Ascending aorta (tissue), 2 donors: ENCODE measurements around the gene ZNF337. TPM values are rescaled to one million over a fixed set of nuclear protein-coding genes. Genes with fewer than 3 reads are reported as not detected.

Experiments used
- DNase-seq, 2 donors: peaks; one replicate each; pipeline ENCODE4 v3.0.0-alpha.2; 2019; ENCODE audit warnings: low spot score in 2 of 2
- H3K27ac ChIP-seq, 2 donors: fragments of 200-600 bp; sonication (generic); one replicate each; pipeline ENCODE4 v1.5.1; 2016 to 2017; ENCODE audit warnings: mild to moderate bottlenecking in 1 of 2
- H3K27me3 ChIP-seq: fragments of 200-600 bp; sonication (generic); one replicate; pipeline ENCODE4 v1.5.1; 2017
- H3K36me3 ChIP-seq, 2 donors: fragments of 200-600 bp; sonication (generic); one replicate each; pipeline ENCODE4 v1.5.1; 2016
- H3K4me1 ChIP-seq, 2 donors: fragments of 200-600 bp; sonication (generic); one replicate each; pipeline ENCODE4 v1.5.1; 2016 to 2017; ENCODE audit warnings: mild to moderate bottlenecking in 1 of 2
- H3K4me3 ChIP-seq, 2 donors: fragments of 200-600 bp; sonication (generic); one replicate each; pipeline ENCODE4 v1.5.1; 2016 to 2017; ENCODE audit warnings: mild to moderate bottlenecking in 1 of 2
- H3K9me3 ChIP-seq, 2 donors: fragments of 200-600 bp; sonication (generic); one replicate each; pipeline ENCODE4 v1.5.1; 2016
- intact Hi-C: fragments of 100-400 bp; cut with DNase I; formaldehyde crosslinking; loops from one replicate; pipeline ENCODE4 v1.15.1; 2023
- total RNA-seq: library from RNA; depleted of rRNA; stranded (reverse); fragments of >200 nt; gene quantifications from one replicate; pipeline ENCODE4 v1.1.0, GENCODE V29; 2016
- TF ChIP-seq, protein P1 (sequence below), 3 experiments: fragments of 200-600 bp in 2 of 3; fragments of 450-650 bp in 1 of 3; sonication (generic) in 2 of 3; IDR thresholded peaks; one replicate each; pipeline ENCODE4 v1.5.1; 2016 to 2019; ENCODE audit warnings: antibody characterized with exemption in 3 of 3, mild to moderate bottlenecking in 1 of 3, moderate library complexity in 1 of 3

ZNF337 gene
- 3.4 TPM for total RNA-seq

DNA sequence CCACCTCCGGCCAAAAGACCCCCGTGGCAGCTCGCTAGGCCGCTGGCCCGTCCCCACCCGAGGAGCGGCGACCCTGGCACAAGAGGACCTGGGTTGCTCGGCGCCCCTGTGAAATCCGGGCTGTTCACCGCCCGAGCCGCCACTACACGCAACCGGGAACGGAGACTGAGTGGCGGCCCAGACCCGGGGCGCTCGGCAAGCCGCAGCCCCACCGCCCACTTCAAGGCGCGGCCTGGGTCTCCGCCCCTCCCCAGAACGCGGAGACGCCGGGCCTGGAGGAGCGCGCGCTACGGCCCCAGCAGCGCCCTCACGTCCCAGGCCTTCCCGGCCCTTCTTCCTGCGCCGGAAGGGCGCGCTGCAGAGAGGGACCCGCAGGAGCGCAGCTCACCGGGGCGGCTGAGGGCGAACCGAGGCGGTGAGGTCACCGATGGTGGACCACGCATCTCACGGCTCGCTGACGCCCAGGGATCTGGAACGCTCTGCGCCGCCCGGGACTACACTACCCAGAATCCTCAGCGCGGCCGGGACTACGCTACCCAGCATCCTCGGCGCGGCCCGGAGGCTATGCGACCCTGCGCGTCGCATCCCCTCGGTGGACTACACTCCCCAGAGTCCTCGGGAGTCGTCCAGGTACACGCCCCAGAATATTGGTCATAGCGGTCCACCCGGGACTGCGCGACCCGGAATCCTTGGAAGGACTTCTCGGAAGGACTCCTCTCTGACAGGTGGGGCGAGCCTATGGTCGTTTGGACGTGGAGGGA, at the start of gene ZNF337:
ZNF337 (minus strand) TSS at position 483 of the 761 bp plus-strand sequence. CDS start 10,436 bp downstream, outside the sequence.
- H3K36me3 ChIP-seq: no peaks in the 10 kb centered on the region
- TF ChIP-seq, protein P1, sequence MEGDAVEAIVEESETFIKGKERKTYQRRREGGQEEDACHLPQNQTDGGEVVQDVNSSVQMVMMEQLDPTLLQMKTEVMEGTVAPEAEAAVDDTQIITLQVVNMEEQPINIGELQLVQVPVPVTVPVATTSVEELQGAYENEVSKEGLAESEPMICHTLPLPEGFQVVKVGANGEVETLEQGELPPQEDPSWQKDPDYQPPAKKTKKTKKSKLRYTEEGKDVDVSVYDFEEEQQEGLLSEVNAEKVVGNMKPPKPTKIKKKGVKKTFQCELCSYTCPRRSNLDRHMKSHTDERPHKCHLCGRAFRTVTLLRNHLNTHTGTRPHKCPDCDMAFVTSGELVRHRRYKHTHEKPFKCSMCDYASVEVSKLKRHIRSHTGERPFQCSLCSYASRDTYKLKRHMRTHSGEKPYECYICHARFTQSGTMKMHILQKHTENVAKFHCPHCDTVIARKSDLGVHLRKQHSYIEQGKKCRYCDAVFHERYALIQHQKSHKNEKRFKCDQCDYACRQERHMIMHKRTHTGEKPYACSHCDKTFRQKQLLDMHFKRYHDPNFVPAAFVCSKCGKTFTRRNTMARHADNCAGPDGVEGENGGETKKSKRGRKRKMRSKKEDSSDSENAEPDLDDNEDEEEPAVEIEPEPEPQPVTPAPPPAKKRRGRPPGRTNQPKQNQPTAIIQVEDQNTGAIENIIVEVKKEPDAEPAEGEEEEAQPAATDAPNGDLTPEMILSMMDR (IDR thresholded peaks at IDR 0.05): peak in 2 of 3 experiments; percentile 27 to 31
- intact Hi-C loops: loop anchor here (1.0 to 10.0 kb wide), 7 partner anchors 73 to 704 kb away; partner anchors contain the start of genes ABHD12, APMAP and NINL

DNA sequence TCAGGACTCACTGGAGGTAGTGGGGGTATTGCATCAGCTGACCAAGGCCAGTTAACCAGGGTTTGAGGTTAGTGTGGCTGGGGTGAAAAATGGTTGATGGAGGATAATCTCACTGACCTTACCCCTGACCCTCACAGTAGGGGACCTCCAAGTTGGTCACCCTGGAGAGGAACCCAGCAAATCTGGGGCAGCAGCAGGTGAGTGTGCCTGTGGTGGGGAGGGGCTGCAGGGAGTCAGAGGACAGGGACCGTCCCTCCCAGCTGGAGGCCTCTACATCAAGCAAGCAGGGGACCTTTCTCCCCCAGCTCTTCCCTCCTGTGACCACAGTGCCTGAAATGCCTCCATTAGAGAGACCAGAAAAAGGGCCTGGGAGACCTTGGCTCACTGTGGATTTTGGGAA, 49.1 kb upstream of the ZNF337 start:
- DNase-seq: no peak
- Histone ChIP-seq H3K27ac (no peak overlapping the region), H3K36me3 (no peaks in the 10 kb centered on the region), H3K4me3 (no peak overlapping the region), H3K4me1 (no peaks in the 10 kb centered on the region), H3K27me3 (no peaks in the 10 kb centered on the region), H3K9me3 (no peaks in the 10 kb centered on the region)
- intact Hi-C loops: no loop called here
- TF ChIP-seq, protein P1 (IDR thresholded peaks at IDR 0.05): no peak

More for the DNA sequence above, at the start of gene ZNF337:
- peak; percentile 85 to 98 for DNase-seq
- Histone ChIP-seq H3K27me3 (no peaks in the 10 kb centered on the region), H3K4me3 (peak within 1 kb of the TSS; percentile 74 to 82), H3K9me3 (peaks cover 0 to 3% of the 10 kb centered on the region in 2 donors), H3K4me1 (peaks cover 4 to 9% of the 10 kb centered on the region in 2 donors), H3K27ac (peak within 1 kb of the TSS; percentile 92 to 93)

DNA sequence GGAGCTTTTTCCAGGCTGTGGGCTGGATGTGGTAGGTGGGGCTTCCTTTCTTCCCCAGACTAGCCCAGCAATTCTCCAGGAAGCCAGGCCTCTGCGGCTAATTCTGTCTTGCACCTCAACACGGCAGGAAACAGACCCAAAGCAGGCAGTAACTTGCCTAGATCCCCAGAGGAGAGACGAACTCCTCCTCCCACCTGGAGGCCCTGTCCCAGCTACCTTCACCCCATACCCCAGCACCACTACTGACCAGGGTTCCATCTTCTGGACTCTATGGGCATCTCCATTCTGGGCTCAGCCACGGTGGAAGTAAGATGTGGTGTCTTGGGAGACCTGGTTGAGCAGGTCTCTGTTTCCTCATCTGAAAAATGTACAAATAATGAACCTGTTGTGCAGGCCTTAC, 48.4 kb upstream of the ZNF337 start:
- H3K9me3 ChIP-seq: no peaks in the 10 kb centered on the region
- intact Hi-C loops: no loop called here
- no peak overlapping the region for H3K4me3 ChIP-seq
- H3K36me3 ChIP-seq: no peaks in the 10 kb centered on the region
- H3K4me1 ChIP-seq: no peaks in the 10 kb centered on the region
- TF ChIP-seq, protein P1 (IDR thresholded peaks at IDR 0.05): no peak
- H3K27ac ChIP-seq: no peak overlapping the region
- DNase-seq: no peak
- H3K27me3 ChIP-seq: no peaks in the 10 kb centered on the region

DNA sequence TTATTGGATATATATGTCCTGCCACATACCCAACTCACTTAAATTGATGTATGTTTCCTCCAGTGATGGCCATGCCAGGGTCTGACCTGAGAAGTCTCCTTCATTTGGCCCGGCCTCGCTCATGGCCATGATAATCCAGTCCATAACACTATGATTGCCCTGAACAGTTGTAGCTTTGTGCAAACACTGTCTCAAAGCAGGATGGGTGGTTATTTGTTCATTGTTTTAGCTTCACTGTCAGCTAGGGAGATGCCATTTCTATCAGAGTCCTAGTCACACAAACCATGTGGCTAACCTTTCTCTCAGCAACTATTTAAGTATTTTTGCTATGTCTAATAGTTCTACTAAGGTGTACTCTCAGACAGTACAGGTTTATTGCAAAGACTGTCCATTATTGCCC, 47.6 kb upstream of the ZNF337 start:
- no peaks in the 10 kb centered on the region for H3K27me3 ChIP-seq
- H3K9me3 ChIP-seq: no peaks in the 10 kb centered on the region
- TF ChIP-seq, protein P1 (IDR thresholded peaks at IDR 0.05): no peak
- no peak for DNase-seq
- no peaks in the 10 kb centered on the region for H3K36me3 ChIP-seq
- intact Hi-C loops: no loop called here
- H3K27ac ChIP-seq: no peak overlapping the region
- no peaks in the 10 kb centered on the region for H3K4me1 ChIP-seq
- no peak overlapping the region for H3K4me3 ChIP-seq

DNA sequence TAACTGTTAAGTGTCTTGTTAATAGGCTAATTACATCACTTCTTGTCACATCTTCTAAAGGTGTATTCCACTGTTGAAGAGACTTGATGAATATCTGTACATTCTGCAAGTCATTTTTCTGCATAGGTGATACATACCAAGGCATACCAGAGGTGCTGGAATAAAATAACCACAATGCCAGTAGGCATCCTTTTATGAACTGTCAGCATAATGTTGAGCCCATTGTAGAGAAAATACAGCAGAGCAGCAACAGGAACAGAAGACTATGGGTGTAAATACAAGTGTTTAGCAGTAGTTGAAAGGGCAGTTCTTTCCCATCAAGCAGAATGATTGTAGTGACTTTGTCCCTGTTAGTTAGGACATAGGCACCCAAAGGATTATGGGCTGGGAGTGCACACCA, 44.4 kb upstream of the ZNF337 start:
- Histone ChIP-seq H3K27ac (no peak overlapping the region), H3K4me1 (no peaks in the 10 kb centered on the region), H3K36me3 (no peaks in the 10 kb centered on the region), H3K9me3 (peaks cover 0 to 7% of the 10 kb centered on the region in 2 donors), H3K27me3 (no peaks in the 10 kb centered on the region), H3K4me3 (no peak overlapping the region)
- TF ChIP-seq, protein P1 (IDR thresholded peaks at IDR 0.05): no peak
- DNase-seq: no peak
- intact Hi-C loops: no loop called here
